ENCODE data around the gene WWOX.

DNA sequence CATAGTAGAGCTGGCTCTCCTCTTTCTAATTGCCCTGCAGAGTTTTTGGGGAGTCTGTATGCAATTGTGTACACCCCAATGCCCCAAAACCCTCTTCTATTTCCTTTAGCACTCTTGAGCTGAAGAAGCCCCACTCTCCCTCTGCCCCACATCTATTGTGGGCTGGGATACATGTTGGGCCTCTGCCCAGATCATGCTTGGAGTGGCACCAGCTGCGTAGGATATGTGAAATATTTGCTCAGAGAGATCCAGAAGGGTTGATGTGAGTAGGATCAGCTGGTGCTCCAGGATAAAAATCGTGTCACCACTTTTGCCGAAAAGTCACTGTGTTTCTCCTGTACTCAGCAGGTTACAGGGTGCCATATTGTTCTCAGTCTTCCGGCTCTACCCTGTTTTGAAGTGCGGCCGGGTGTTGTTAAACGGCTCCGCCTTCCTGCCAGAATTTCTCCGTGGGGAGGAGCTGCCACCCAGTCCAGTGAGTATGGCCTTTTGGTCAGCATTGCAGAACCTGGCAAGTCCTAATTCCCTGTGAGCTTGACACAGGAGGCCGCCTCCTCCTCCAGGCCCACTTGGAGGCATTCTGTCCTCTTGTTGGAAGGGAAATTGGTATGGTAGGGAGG lies 664.5 kb downstream of the WWOX start:
- TF ChIP-seq, protein P1, sequence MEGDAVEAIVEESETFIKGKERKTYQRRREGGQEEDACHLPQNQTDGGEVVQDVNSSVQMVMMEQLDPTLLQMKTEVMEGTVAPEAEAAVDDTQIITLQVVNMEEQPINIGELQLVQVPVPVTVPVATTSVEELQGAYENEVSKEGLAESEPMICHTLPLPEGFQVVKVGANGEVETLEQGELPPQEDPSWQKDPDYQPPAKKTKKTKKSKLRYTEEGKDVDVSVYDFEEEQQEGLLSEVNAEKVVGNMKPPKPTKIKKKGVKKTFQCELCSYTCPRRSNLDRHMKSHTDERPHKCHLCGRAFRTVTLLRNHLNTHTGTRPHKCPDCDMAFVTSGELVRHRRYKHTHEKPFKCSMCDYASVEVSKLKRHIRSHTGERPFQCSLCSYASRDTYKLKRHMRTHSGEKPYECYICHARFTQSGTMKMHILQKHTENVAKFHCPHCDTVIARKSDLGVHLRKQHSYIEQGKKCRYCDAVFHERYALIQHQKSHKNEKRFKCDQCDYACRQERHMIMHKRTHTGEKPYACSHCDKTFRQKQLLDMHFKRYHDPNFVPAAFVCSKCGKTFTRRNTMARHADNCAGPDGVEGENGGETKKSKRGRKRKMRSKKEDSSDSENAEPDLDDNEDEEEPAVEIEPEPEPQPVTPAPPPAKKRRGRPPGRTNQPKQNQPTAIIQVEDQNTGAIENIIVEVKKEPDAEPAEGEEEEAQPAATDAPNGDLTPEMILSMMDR (IDR thresholded peaks at IDR 0.05; ENCODE audit: extremely low read depth in 1 of 2, insufficient read depth in 1 of 2, low read depth in 1 of 2, low read length in 2 of 2) = no peak
- TF ChIP-seq, protein P2, sequence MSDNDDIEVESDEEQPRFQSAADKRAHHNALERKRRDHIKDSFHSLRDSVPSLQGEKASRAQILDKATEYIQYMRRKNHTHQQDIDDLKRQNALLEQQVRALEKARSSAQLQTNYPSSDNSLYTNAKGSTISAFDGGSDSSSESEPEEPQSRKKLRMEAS (IDR thresholded peaks at IDR 0.05; ENCODE audit: insufficient read depth, insufficient read length) = no peak
- TF ChIP-seq POLR2A (IDR thresholded peaks at IDR 0.05; ENCODE audit: low read depth, low read length) (no peak), POLR2AphosphoS5 (IDR thresholded peaks at IDR 0.05; ENCODE audit: insufficient read depth, low read depth, low read length) (no peak), EZH2 (IDR thresholded peaks at IDR 0.05; ENCODE audit: borderline replicate concordance, low read depth, low read length, severe bottlenecking) (no peak), GATA2 (IDR thresholded peaks at IDR 0.05; ENCODE audit: insufficient read depth, insufficient read length, low read depth, low read length) (no peak), FOS (IDR thresholded peaks at IDR 0.05; ENCODE audit: borderline replicate concordance, insufficient read depth, low read length) (no peak)
